Osteoblast (primary cell): Measurements from ENCODE around the gene SH2B3. TPM values are rescaled to one million over a fixed set of nuclear protein-coding genes. Genes with fewer than 3 reads are reported as not detected.

ENCODE experiments used
- DNase-seq: peaks from one replicate; pipeline ENCODE4 v3.0.0; 2011; ENCODE audit warnings: low spot score, mixed read lengths; ENCODE audit not compliant: insufficient read length; ENCODE audit errors: missing footprints
- H2AFZ ChIP-seq: 2 replicates; pipeline ENCODE4 v1.6.0; 2011; ENCODE audit warnings: mild to moderate bottlenecking, low read length
- H3K27ac ChIP-seq: 2 replicates; pipeline ENCODE4 v1.5.1; 2011; ENCODE audit warnings: mild to moderate bottlenecking, low read depth, low read length, moderate library complexity
- H3K27me3 ChIP-seq: 2 replicates; pipeline ENCODE4 v1.6.0; 2012; ENCODE audit warnings: mild to moderate bottlenecking, control low read depth, inconsistent platforms, low read length, moderate library complexity; ENCODE audit not compliant: insufficient read depth
- H3K36me3 ChIP-seq: 2 replicates; pipeline ENCODE4 v1.5.1; 2011; ENCODE audit warnings: mild to moderate bottlenecking, low read length, control low read depth, moderate library complexity; ENCODE audit not compliant: insufficient read depth
- H3K4me1 ChIP-seq: 2 replicates; pipeline ENCODE4 v1.5.1; 2011; ENCODE audit warnings: mild to moderate bottlenecking, low read length, control low read depth, moderate library complexity; ENCODE audit not compliant: insufficient read depth
- H3K4me2 ChIP-seq: 2 replicates; pipeline ENCODE4 v1.6.0; 2011; ENCODE audit warnings: mild to moderate bottlenecking, low read length; ENCODE audit not compliant: insufficient read depth
- H3K4me3 ChIP-seq: fragments of 200-600 bp; sonication (generic); 3 replicates; pipeline ENCODE4 v1.5.1; 2012; ENCODE audit warnings: mild to moderate bottlenecking, low read length, inconsistent platforms; ENCODE audit not compliant: insufficient read depth
- H3K79me2 ChIP-seq: 2 replicates; pipeline ENCODE4 v1.6.0; 2012; ENCODE audit warnings: mild to moderate bottlenecking, low read length, control low read depth, inconsistent platforms; ENCODE audit not compliant: insufficient read depth
- H3K9me3 ChIP-seq: 2 replicates; pipeline ENCODE4 v1.5.1; 2011; ENCODE audit warnings: low read depth, low read length, control low read depth
- H4K20me1 ChIP-seq: 2 replicates; pipeline ENCODE4 v1.6.0; 2012; ENCODE audit warnings: mild to moderate bottlenecking, low read length, control low read depth; ENCODE audit not compliant: insufficient read depth
- CTCF ChIP-seq: IDR thresholded peaks from 2 replicates; pipeline ENCODE4 v1.5.1; 2011; ENCODE audit warnings: mild to moderate bottlenecking, low read depth, low read length, moderate library complexity; ENCODE audit errors: extremely low read depth
- total RNA-seq: library from RNA; depleted of rRNA; stranded (reverse); fragments of >200 nt; gene quantifications from 2 replicates; pipeline ENCODE4 v1.2.3, GENCODE V29; 2012

SH2B3 gene
- total RNA-seq, 1 donor: 51.4 TPM

- peak; percentile 21 for DNase-seq
- H3K4me3 ChIP-seq: no peak overlapping the region
- no peaks in the 10 kb centered on the region for H3K27me3 ChIP-seq
- no peak overlapping the region for H3K27ac ChIP-seq
- H3K36me3 ChIP-seq: peaks cover 73% of the 10 kb centered on the region
- no peak overlapping the region for H3K4me2 ChIP-seq
- no peak overlapping the region for H2AFZ ChIP-seq
- peaks cover 21% of the 10 kb centered on the region for H3K4me1 ChIP-seq
- TF ChIP-seq CTCF: no peak
- peaks cover 41% of the 10 kb centered on the region for H3K79me2 ChIP-seq
- peaks cover 42% of the 10 kb centered on the region for H4K20me1 ChIP-seq
- no peaks in the 10 kb centered on the region for H3K9me3 ChIP-seq
These were observed 43.4 kb downstream of the SH2B3 start for GRCh38 chr12:111448846-111449790.

GRCh38 chr12:111450676-111451075, 45.0 kb downstream of the SH2B3 start:
- Histone ChIP-seq H3K4me1 (peaks cover 10% of the 10 kb centered on the region), H3K79me2 (peaks cover 32% of the 10 kb centered on the region), H3K9me3 (no peaks in the 10 kb centered on the region), H4K20me1 (peaks cover 31% of the 10 kb centered on the region), H3K4me3 (no peak overlapping the region), H3K36me3 (peaks cover 89% of the 10 kb centered on the region), H3K27me3 (no peaks in the 10 kb centered on the region), H2AFZ (no peak overlapping the region), H3K27ac (peak overlapping the region; percentile 18), H3K4me2 (no peak overlapping the region)
- no peak for TF ChIP-seq CTCF
- DNase-seq: peak; percentile 6

GRCh38 chr12:111451232-111451631, 45.5 kb downstream of the SH2B3 start:
- no peak overlapping the region for H2AFZ ChIP-seq
- peaks cover 32% of the 10 kb centered on the region for H4K20me1 ChIP-seq
- DNase-seq: no peak
- no peak overlapping the region for H3K4me3 ChIP-seq
- H3K79me2 ChIP-seq: peaks cover 26% of the 10 kb centered on the region
- no peaks in the 10 kb centered on the region for H3K9me3 ChIP-seq
- no peak overlapping the region for H3K4me2 ChIP-seq
- H3K27me3 ChIP-seq: no peaks in the 10 kb centered on the region
- peaks cover 94% of the 10 kb centered on the region for H3K36me3 ChIP-seq
- TF ChIP-seq CTCF: no peak
- peaks cover 10% of the 10 kb centered on the region for H3K4me1 ChIP-seq
- peak overlapping the region; percentile 18 for H3K27ac ChIP-seq

- Histone ChIP-seq H3K36me3 (peaks cover 95% of the 10 kb centered on the region), H3K27ac (peak overlapping the region; percentile 18), H3K4me3 (no peak overlapping the region), H4K20me1 (peaks cover 28% of the 10 kb centered on the region), H2AFZ (no peak overlapping the region), H3K9me3 (no peaks in the 10 kb centered on the region), H3K4me1 (peaks cover 10% of the 10 kb centered on the region), H3K27me3 (no peaks in the 10 kb centered on the region), H3K79me2 (peaks cover 22% of the 10 kb centered on the region), H3K4me2 (no peak overlapping the region)
- DNase-seq: peak; percentile 77
- TF ChIP-seq CTCF: peak; percentile 82
These were observed 46.0 kb downstream of the SH2B3 start for GRCh38 chr12:111451649-111452129.
